Glutamatergic neuron (in vitro differentiated cells): Measurements from ENCODE around the gene PF4V1. TPM values are rescaled to one million over a fixed set of nuclear protein-coding genes. Genes with fewer than 3 reads are reported as not detected.

ENCODE experiments used
- DNase-seq: peaks from one replicate; pipeline ENCODE4 v3.0.0; 2022
- H3K27ac Mint-ChIP-seq: one replicate; pipeline ENCODE4 v1.8.0; 2020; ENCODE audit warnings: mild to moderate bottlenecking, mixed read lengths, inconsistent platforms; ENCODE audit not compliant: unreplicated experiment
- H3K27me3 Mint-ChIP-seq: one replicate; pipeline ENCODE4 v1.8.0; 2020; ENCODE audit warnings: mild to moderate bottlenecking, moderate library complexity, mixed read lengths, inconsistent platforms; ENCODE audit not compliant: unreplicated experiment
- H3K36me3 Mint-ChIP-seq: one replicate; pipeline ENCODE4 v1.8.0; 2020; ENCODE audit warnings: mild to moderate bottlenecking, mixed read lengths, inconsistent platforms; ENCODE audit not compliant: unreplicated experiment
- H3K4me1 Mint-ChIP-seq: one replicate; pipeline ENCODE4 v1.8.0; 2020; ENCODE audit warnings: mild to moderate bottlenecking, low read depth, mixed read lengths, inconsistent platforms; ENCODE audit not compliant: unreplicated experiment
- H3K4me3 Mint-ChIP-seq: one replicate; pipeline ENCODE4 v1.8.0; 2020; ENCODE audit warnings: mild to moderate bottlenecking, mixed read lengths, inconsistent platforms; ENCODE audit not compliant: unreplicated experiment
- H3K9me3 Mint-ChIP-seq: one replicate; pipeline ENCODE4 v1.8.0; 2020; ENCODE audit warnings: mild to moderate bottlenecking, moderate library complexity, mixed read lengths, inconsistent platforms; ENCODE audit not compliant: unreplicated experiment
- CTCF ChIP-seq: fragments of 200-600 bp; sonication (generic); IDR thresholded peaks from one replicate; pipeline ENCODE4 v1.5.0; 2021; ENCODE audit not compliant: partially characterized antibody, unreplicated experiment
- total RNA-seq: library from RNA; stranded (reverse); fragmentation: NEBNext Ultra II Directional; extraction: Animal tissue kit (Norgen Biotek cat#: 25700); gene quantifications from one replicate; pipeline ENCODE4 v1.2.1, GENCODE V29; 2021; ENCODE audit not compliant: unreplicated experiment

The PF4V1 gene
- total RNA-seq, 1 donor from 2014 or later, result not detected

GRCh38 chr4:73844345-73844744 is 8.8 kb upstream of the PF4V1 start:
- H3K27ac Mint-ChIP-seq, result no peak overlapping the region
- no peak for TF ChIP-seq CTCF
- H3K36me3 Mint-ChIP-seq, result no peaks in the 10 kb centered on the region
- no peaks in the 10 kb centered on the region for H3K27me3 Mint-ChIP-seq
- DNase-seq, result no peak
- H3K4me3 Mint-ChIP-seq, result no peak overlapping the region
- H3K9me3 Mint-ChIP-seq, result no peaks in the 10 kb centered on the region
- H3K4me1 Mint-ChIP-seq, result no peaks in the 10 kb centered on the region

DNA sequence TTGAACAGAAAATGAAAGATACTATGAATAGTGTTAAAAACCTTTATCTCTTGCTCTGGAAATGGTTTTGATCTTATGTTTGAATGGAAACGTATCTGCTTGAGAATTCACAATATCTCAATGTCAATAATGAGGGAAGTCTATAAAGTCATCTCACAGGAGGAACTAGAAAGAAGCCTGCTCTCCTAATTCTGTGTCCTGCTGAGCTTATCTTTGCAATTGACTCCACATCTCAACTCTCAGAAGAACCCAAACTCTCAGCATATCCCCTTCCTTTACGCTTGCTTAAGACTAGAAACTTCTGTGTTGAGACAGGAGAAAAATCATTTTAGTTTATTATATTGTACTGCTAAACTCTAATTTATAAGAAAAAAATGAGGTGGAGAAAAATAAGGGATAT is 8.3 kb upstream of the PF4V1 start:
- no peak for DNase-seq
- Mint-ChIP-seq H3K27me3 (no peaks in the 10 kb centered on the region), H3K36me3 (no peaks in the 10 kb centered on the region), H3K9me3 (no peaks in the 10 kb centered on the region), H3K27ac (no peak overlapping the region), H3K4me3 (no peak overlapping the region), H3K4me1 (no peaks in the 10 kb centered on the region)
- TF ChIP-seq CTCF, result no peak

DNA sequence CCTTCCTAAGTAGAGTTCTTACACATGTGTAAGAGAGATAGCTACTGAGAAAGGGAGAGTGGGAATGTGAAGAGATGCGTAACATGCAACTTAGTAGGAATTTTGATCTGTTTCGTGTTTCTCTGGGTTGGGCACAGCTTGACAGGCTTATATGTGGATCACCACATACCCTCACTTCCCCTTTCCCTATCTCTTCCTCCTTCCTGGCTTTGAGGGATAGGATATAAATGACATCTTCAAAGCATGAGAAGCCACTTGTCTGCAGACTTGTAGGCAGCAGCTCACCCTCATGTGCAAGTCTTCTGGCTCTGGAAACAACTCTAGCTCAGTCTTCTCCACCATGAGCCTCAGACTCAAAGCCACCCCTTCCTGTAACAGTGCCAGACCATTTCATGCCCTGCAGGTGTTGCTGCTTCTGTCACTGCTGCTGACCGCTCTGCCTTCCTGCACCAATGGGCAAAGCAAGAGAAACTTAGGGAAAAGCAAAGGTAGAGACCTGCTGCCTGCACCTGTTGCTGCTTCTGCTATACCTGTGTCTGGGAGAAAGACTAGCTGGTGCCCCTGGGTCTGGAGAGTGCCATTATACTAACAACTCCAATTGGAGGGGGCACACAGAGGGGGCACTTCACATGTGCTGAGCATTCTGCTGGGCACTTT is 5.4 kb upstream of the PF4V1 start:
- H3K27ac Mint-ChIP-seq, result no peak overlapping the region
- TF ChIP-seq CTCF, result no peak
- H3K4me1 Mint-ChIP-seq, result no peaks in the 10 kb centered on the region
- H3K27me3 Mint-ChIP-seq, result no peaks in the 10 kb centered on the region
- no peaks in the 10 kb centered on the region for H3K9me3 Mint-ChIP-seq
- DNase-seq, result no peak
- H3K36me3 Mint-ChIP-seq, result no peaks in the 10 kb centered on the region
- no peak overlapping the region for H3K4me3 Mint-ChIP-seq

DNA sequence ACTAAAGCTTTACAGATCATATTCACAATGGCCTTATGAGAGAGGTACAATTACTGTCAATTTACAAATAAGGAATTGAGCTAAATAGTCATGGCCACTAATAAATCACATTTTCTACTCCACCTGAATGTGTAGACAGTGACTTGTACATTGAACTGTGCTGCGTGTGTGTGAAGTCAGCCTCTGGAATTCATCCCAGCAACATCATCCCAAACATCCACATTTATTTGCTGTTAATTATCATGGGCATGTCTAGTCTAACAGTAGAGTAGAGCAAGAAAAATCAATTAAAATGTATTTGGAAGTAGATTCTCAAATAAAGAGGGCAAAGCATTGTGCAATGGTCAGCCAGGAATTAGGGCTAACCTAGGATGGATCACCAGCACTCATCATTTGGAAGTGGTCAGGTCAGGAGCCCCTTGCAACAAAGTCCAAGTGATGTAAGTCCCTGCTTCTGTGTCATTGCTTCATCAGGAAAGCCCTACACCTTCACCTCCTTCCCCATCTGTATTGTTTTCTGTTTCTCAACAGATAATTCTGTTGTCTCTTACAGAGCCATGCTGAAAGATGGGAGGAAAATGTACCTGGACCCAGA is 4.8 kb upstream of the PF4V1 start:
- no peak for DNase-seq
- Mint-ChIP-seq H3K4me1 (no peaks in the 10 kb centered on the region), H3K27me3 (no peaks in the 10 kb centered on the region)

More for the DNA sequence above, 4.8 kb upstream of the PF4V1 start:
- Mint-ChIP-seq H3K4me3 (no peak overlapping the region), H3K9me3 (no peaks in the 10 kb centered on the region), H3K27ac (no peak overlapping the region), H3K36me3 (no peaks in the 10 kb centered on the region)
- TF ChIP-seq CTCF, result no peak
